Effector memory CD4-positive, alpha-beta T cell (primary cell): ENCODE data around the gene PACS1.
A peak's percentile ranks its signal among the peaks of the same experiment; 100 is the strongest.

Experiments
- DNase-seq, 3 donors: peaks; one replicate each; pipeline ENCODE4 v3.0.0-alpha.2; 2020
- H3K27ac ChIP-seq: 2 replicates; pipeline ENCODE4 v1.7.0; 2013; ENCODE audit warnings: mild to moderate bottlenecking, low read length, moderate library complexity; ENCODE audit not compliant: insufficient read depth, poor library complexity, severe bottlenecking
- H3K27me3 ChIP-seq: replicated peaks from 2 replicates; pipeline ENCODE4 v1.7.0; 2013; ENCODE audit warnings: mild to moderate bottlenecking, low read length; ENCODE audit not compliant: insufficient read depth, control insufficient read depth, poor library complexity, severe bottlenecking
- H3K36me3 ChIP-seq: 2 replicates; pipeline ENCODE4 v1.7.0; 2013; ENCODE audit warnings: mild to moderate bottlenecking, low read length, moderate library complexity; ENCODE audit not compliant: control insufficient read depth, insufficient read depth
- H3K4me1 ChIP-seq: 2 replicates; pipeline ENCODE4 v1.7.0; 2013; ENCODE audit warnings: low read length, mild to moderate bottlenecking; ENCODE audit not compliant: control insufficient read depth, insufficient read depth, poor library complexity, severe bottlenecking
- H3K4me3 ChIP-seq: 2 replicates; pipeline ENCODE4 v1.7.0; 2013; ENCODE audit warnings: low read length, low read depth, mild to moderate bottlenecking; ENCODE audit not compliant: insufficient read depth, poor library complexity, severe bottlenecking
- H3K9me3 ChIP-seq: 2 replicates; pipeline ENCODE4 v1.7.0; 2013; ENCODE audit warnings: mild to moderate bottlenecking, low read length, moderate library complexity; ENCODE audit not compliant: control insufficient read depth

The PACS1 gene

DNA sequence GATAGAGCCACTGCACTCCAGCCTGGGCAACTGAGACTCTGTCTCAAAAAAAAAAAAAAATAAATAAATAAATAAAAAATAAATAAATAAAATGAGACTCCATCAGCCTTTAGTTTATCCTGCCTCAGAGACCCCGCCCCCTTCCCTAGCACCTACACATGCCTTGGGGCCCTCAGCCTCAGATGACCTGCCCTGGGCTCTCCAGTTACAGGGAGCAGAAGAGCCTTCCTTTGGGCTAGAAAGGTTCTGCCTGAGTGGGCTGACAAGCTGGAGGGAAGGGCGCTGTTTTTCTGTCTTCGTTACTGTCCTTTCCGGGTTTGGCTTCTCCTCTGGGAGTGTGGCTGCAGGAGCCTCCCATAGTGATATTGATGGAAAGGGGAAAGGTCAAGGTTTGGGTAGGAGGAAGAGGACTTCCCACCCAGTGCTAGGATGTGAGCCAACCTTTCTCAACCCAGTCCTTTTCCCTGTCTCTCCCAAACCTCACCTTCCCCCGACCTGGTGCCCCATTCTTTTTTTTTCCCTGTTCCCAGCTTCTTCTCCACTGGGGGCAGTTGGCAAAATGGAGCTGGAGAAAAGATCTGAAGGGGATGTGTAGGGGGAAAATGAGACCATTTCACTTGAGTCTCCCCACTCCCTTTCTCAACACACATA is 19.4 kb upstream of the PACS1 start:
- H3K27ac ChIP-seq: peak overlapping the region; percentile 90
- no peak overlapping the region for H3K4me3 ChIP-seq
- H3K4me1 ChIP-seq: peaks cover 21% of the 10 kb centered on the region
- no peak for DNase-seq
- H3K9me3 ChIP-seq: no peaks in the 10 kb centered on the region
- H3K27me3 ChIP-seq: peaks cover 2% of the 10 kb centered on the region
- H3K36me3 ChIP-seq: peaks cover 14% of the 10 kb centered on the region

DNA sequence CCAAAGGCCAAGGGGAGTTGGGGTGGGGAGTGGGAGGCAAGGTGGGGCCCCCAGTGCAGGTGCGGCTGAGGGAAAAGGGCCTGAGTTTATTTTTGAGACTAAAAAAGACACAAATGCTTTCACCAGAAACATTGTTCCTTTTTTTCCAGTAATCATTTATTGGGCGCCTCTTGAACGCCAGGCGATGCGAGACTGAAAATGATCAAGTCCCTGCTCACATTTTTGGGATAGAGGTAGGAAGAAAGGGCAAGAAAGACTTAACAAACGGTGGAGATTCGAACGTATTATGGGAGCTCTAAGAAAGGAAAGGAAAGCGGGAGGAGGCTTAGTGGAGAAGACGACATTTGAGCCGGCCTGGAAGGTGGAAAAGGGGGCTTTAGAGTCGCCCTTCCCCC is 18.7 kb upstream of the PACS1 start:
- peaks cover 21% of the 10 kb centered on the region for H3K36me3 ChIP-seq
- no peaks in the 10 kb centered on the region for H3K9me3 ChIP-seq
- peak overlapping the region; percentile 98 for H3K4me3 ChIP-seq
- H3K27me3 ChIP-seq: peaks cover 2% of the 10 kb centered on the region
- DNase-seq: no peak
- peak overlapping the region; percentile 90 for H3K27ac ChIP-seq
- peaks cover 21% of the 10 kb centered on the region for H3K4me1 ChIP-seq

DNA sequence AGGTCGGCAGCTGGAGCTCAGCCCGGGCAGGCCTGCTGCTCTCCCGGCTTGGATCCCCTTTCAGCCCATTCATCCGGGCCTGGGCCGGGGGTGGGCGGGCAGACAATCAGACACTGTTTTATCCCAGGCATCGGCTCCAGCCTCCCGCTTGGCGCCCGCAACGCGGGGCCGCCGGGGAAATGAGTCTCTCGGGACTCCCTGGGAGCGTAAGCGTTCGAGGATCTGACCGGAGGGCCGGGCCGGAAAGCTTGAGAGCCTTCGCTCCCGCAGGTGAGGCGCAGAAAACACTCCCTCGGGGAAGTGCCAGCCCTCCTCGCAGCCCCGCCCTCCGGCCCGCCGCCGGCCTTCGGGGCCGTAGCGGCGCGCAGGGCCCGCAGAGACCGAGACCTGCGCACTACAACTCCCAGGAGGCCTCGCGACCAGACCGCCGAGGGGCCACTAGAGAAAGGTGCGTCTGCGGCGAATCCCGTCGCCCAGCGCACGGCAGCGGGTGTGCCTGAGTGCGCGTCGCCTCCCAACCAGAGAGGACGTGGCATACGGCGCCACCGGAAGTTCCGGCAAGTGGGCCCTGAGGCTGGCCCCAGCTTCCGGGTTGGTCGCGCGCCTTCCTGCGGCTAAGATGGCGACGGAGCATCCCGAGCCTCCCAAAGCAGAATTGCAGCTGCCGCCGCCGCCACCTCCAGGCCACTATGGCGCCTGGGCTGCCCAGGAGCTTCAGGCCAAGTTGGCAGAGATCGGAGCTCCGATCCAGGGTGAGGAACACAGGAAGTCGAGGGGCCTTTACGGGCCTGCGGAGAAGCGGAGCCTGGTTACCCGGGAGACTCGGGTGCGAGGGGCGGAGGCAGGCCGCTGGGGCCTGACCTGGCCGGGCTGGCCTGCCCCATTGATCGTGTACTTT is 18.1 kb upstream of the PACS1 start, which contains the start of gene SF3B2:
Gene SF3B2, plus strand, starts transcription at position 599 of the 898 bp plus-strand sequence. Its CDS starts 21 bp downstream, at position 620.
- H3K9me3 ChIP-seq: no peaks in the 10 kb centered on the region
- peaks cover 2% of the 10 kb centered on the region for H3K27me3 ChIP-seq
- H3K4me1 ChIP-seq: peaks cover 21% of the 10 kb centered on the region
- peaks cover 27% of the 10 kb centered on the region for H3K36me3 ChIP-seq
- peak within 1 kb of the TSS; percentile 90 for H3K27ac ChIP-seq
- H3K4me3 ChIP-seq: peak within 1 kb of the TSS; percentile 98
- DNase-seq: peak; percentile 94 to 95 (median 94)

DNA sequence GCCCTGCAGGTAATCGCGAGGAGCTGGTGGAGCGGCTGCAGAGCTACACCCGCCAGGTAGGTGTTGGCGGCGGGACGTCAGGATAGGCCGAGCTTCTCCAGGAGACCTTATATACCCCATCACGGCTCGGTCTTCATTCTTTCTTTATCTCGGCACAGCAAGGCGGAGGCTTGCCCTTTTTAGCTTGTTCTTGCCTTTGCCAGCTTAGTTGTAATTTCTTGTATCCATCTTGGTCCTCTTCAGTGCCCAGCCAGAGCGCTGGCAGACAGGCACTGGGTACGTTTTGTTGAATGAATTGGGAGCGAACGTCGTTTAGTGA is 17.4 kb upstream of the PACS1 start:
- Histone ChIP-seq H3K27ac (peak overlapping the region; percentile 90), H3K4me1 (peaks cover 21% of the 10 kb centered on the region), H3K9me3 (no peaks in the 10 kb centered on the region), H3K4me3 (peak overlapping the region; percentile 98), H3K36me3 (peaks cover 33% of the 10 kb centered on the region), H3K27me3 (peaks cover 2% of the 10 kb centered on the region)
- DNase-seq: no peak

DNA sequence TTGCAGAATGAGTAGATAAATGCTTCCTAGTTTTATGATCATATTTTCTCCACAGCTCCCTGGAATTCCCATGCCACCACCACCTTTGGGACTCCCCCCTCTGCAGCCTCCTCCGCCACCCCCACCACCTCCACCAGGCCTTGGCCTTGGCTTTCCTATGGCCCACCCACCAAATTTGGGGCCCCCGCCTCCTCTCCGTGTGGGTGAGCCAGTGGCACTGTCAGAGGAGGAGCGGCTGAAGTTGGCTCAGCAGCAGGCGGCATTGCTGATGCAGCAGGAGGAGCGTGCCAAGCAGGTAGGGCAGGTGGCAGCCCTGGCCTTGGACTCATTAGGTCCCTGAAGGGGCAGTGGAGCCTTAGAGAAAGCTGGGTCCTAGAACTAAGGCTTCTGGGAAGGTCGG is 15.1 kb upstream of the PACS1 start:
- peaks cover 18% of the 10 kb centered on the region for H3K4me1 ChIP-seq
- H3K27me3 ChIP-seq: no peaks in the 10 kb centered on the region
- no peaks in the 10 kb centered on the region for H3K9me3 ChIP-seq
- no peak for DNase-seq
- no peak overlapping the region for H3K4me3 ChIP-seq
- H3K36me3 ChIP-seq: peaks cover 55% of the 10 kb centered on the region
- H3K27ac ChIP-seq: no peak overlapping the region

DNA sequence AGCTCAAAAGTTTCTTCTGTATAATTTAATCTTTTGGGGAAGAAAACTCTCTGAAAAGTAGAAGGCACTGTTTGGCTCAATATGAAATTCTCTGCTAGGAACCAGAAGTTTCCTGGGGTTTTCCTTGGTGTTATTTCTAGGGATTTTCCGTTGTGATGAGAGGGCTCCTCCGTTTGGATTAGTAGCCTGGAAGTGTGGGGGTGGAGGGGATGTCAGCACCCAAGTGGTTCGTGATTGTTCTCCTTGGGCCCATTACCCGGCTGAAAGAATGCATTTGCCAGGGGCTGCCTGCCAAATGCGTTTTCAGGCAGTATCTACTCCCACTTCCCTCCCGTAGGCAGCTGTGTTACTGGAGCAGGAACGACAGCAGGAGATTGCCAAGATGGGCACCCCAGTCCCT is 13.6 kb upstream of the PACS1 start:
- H3K36me3 ChIP-seq: peaks cover 70% of the 10 kb centered on the region
- DNase-seq: no peak
- H3K4me3 ChIP-seq: no peak overlapping the region
- H3K27ac ChIP-seq: no peak overlapping the region
- peaks cover 15% of the 10 kb centered on the region for H3K4me1 ChIP-seq
- H3K9me3 ChIP-seq: no peaks in the 10 kb centered on the region
- no peaks in the 10 kb centered on the region for H3K27me3 ChIP-seq

DNA sequence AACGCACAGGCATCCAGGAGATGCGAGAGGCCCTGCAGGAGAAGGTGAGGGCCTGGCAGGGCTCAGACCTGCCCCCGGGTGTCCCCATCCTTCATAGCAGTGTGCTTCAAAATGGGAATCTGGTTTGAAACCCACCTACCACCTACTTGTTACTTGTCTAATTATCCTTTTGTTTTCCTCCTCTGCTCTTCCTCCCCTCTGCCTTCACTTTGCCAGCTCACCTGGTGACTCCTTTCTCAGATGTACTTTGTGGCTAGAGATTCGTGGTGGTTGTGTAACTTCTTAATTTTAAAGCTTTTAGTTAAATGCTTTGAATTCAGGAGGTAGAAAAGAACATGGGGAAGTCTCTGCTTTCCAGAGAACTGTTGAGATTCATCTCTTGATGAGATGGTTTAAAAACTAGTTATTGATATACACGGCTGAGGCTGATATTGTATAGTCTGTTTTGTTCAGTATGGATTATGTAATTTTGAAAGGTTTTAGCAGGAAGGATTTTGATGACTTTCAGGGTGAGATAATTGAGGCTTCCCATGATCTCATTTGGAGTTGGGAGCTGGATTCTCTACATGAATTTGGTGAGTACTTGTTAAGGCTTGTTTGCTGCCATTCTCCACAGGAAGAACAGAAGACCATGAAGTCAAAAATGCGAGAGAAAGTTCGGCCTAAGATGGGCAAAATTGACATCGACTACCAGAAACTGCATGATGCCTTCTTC is 9.9 kb upstream of the PACS1 start:
- Histone ChIP-seq H3K4me3 (no peak overlapping the region), H3K36me3 (peaks cover 97% of the 10 kb centered on the region), H3K4me1 (no peaks in the 10 kb centered on the region), H3K9me3 (no peaks in the 10 kb centered on the region), H3K27ac (no peak overlapping the region), H3K27me3 (no peaks in the 10 kb centered on the region)
- no peak for DNase-seq

DNA sequence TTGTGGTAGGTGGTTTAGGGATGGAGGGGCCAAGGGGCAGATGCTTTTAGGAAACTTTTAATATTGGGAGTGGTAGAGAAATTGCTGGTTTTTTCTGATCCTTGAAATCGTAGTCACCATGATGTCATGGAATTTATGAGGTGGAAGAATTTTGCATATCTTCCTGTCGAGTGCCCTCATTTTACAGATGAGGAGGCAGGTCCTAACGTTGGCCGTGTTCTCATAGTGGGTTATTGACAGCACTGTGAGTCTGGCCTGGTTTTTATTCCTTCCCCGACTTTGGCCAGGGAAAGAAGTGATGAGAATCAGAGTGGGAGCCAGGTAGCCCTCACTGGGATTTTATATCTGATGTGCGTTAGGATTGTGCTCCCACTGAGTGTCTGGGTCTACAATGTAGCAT is 8.8 kb upstream of the PACS1 start:
- Histone ChIP-seq H3K27me3 (no peaks in the 10 kb centered on the region), H3K9me3 (no peaks in the 10 kb centered on the region), H3K4me1 (no peaks in the 10 kb centered on the region), H3K27ac (no peak overlapping the region), H3K4me3 (no peak overlapping the region), H3K36me3 (peaks cover 94% of the 10 kb centered on the region)
- DNase-seq: no peak

DNA sequence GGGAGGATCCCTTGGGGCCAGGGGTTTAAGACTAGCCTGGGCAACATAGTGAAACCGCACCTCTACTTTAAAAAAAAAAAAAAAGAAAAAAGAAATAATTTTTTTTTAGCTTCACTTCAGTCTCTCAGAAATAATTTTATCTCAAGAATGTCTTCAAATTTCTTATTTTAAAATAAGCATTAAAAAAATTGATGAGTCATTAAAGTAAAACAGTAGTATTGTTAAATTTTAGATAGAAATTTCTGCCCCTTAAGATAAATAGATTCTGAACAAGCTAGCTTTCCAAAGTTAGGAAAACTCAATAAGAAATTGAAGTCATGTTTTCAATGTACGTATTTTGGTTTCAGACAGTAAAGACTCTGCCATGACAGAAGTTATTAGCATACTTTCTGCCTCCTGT is 7.7 kb upstream of the PACS1 start:
- Histone ChIP-seq H3K4me3 (no peak overlapping the region), H3K36me3 (peaks cover 88% of the 10 kb centered on the region), H3K27ac (no peak overlapping the region), H3K27me3 (no peaks in the 10 kb centered on the region), H3K4me1 (no peaks in the 10 kb centered on the region), H3K9me3 (no peaks in the 10 kb centered on the region)
- no peak for DNase-seq

DNA sequence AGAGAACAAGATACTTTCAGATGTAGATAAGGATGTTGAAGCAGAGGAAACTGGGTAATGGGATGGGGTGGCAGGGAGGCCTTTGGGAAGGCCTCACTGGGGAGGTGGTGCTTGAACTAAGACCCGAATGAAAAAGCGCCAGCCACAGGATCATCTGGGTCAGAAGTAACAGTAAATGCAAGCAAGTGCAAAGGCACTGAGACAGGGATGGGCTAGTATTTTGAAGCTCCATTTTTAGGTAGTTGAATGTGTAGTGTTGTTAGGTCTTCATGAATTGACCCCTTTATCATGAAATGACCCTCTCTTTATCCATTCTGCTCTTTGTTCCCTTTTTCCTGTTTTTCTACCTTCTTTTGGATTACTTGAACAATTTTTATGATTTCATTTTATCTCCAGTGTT is 6.2 kb upstream of the PACS1 start:
- H3K36me3 ChIP-seq: peaks cover 86% of the 10 kb centered on the region
- H3K27ac ChIP-seq: no peak overlapping the region
- H3K4me1 ChIP-seq: peaks cover 7% of the 10 kb centered on the region
- H3K9me3 ChIP-seq: no peaks in the 10 kb centered on the region
- H3K27me3 ChIP-seq: no peaks in the 10 kb centered on the region
- no peak for DNase-seq
- H3K4me3 ChIP-seq: no peak overlapping the region
